ENCODE data around the gene PFKFB3.

DNA sequence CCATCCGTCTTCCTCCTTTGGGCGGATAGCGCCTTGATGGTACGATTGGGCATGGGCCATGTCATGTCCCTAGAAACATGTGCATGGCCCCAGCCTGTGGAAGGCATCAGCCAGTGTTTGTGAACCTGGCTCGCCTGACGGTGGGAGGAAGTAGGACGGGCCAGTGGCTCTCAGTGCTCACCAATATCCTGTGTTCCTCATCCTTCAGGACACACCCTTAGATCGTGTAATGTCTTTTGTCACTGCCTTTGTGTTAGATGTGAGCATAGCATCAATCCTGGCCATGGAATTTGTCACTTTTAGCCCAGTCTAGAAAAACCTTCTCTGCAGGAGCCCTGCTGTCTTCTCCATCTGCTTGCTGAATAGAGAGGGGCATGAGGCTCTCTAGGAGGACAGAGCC, 77.6 kb downstream of the PFKFB3 start:
- TF ChIP-seq, protein P1, sequence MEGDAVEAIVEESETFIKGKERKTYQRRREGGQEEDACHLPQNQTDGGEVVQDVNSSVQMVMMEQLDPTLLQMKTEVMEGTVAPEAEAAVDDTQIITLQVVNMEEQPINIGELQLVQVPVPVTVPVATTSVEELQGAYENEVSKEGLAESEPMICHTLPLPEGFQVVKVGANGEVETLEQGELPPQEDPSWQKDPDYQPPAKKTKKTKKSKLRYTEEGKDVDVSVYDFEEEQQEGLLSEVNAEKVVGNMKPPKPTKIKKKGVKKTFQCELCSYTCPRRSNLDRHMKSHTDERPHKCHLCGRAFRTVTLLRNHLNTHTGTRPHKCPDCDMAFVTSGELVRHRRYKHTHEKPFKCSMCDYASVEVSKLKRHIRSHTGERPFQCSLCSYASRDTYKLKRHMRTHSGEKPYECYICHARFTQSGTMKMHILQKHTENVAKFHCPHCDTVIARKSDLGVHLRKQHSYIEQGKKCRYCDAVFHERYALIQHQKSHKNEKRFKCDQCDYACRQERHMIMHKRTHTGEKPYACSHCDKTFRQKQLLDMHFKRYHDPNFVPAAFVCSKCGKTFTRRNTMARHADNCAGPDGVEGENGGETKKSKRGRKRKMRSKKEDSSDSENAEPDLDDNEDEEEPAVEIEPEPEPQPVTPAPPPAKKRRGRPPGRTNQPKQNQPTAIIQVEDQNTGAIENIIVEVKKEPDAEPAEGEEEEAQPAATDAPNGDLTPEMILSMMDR (conservative IDR thresholded peaks at IDR 0.05; ENCODE audit: low read depth, low read length): no peak
- TF ChIP-seq POLR2A (IDR thresholded peaks at IDR 0.05; ENCODE audit: low read depth, low read length) (no peak), RAD21 (IDR thresholded peaks at IDR 0.05; ENCODE audit: low read length) (no peak), CEBPB (IDR thresholded peaks at IDR 0.05; ENCODE audit: low read depth, low read length) (no peak), MAFK (IDR thresholded peaks at IDR 0.05; ENCODE audit: low read depth, low read length) (no peak)
- TF ChIP-seq, protein P2, sequence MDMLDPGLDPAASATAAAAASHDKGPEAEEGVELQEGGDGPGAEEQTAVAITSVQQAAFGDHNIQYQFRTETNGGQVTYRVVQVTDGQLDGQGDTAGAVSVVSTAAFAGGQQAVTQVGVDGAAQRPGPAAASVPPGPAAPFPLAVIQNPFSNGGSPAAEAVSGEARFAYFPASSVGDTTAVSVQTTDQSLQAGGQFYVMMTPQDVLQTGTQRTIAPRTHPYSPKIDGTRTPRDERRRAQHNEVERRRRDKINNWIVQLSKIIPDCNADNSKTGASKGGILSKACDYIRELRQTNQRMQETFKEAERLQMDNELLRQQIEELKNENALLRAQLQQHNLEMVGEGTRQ (IDR thresholded peaks at IDR 0.05; ENCODE audit: low read depth, low read length): no peak
